Endothelial cell of umbilical vein (primary cell): ENCODE measurements around the gene SFMBT1.

ENCODE experiments used
- CTCF ChIP-seq, 2 donors: IDR thresholded peaks; 1 replicate in 1 of 2; 2 replicates in 1 of 2; pipeline ENCODE4 v1.5.1; 2011; ENCODE audit warnings: low read length in 2 of 2, mild to moderate bottlenecking in 2 of 2, moderate library complexity in 2 of 2, control low read depth in 1 of 2, inconsistent platforms in 1 of 2, low read depth in 1 of 2; ENCODE audit not compliant: insufficient read depth in 1 of 2; ENCODE audit errors: extremely low read depth in 1 of 2
- EZH2 ChIP-seq: IDR thresholded peaks from 2 replicates; pipeline ENCODE4 v1.6.1; 2012; ENCODE audit warnings: borderline replicate concordance, low read depth, mild to moderate bottlenecking, moderate library complexity, low read length, inconsistent platforms; ENCODE audit not compliant: severe bottlenecking
- GATA2 ChIP-seq: IDR thresholded peaks from 2 replicates; pipeline ENCODE4 v1.7.0; 2011; ENCODE audit warnings: low read depth, mild to moderate bottlenecking, moderate library complexity, mixed read lengths, low read length; ENCODE audit not compliant: insufficient read length, insufficient read depth
- MAX ChIP-seq: IDR thresholded peaks from 2 replicates; pipeline ENCODE4 v1.6.1; 2011; ENCODE audit not compliant: insufficient read depth, insufficient read length
- POLR2A ChIP-seq: IDR thresholded peaks from 2 replicates; pipeline ENCODE4 v1.6.1; 2012; ENCODE audit warnings: low read depth, mild to moderate bottlenecking, control low read depth, low read length

- TF ChIP-seq MAX (no peak), CTCF (IDR thresholded peaks at IDR 0.05; ENCODE audit: extremely low read depth in 1 of 2, insufficient read depth in 1 of 2, low read depth in 1 of 2, low read length in 2 of 2) (no peak), GATA2 (no peak), POLR2A (no peak), EZH2 (no peak)
Observed at GRCh38 chr3:52998771-52999513, 46.9 kb downstream of the SFMBT1 start.
